Psoas muscle (tissue), 8 donors: ENCODE results near the gene PDZD2. TPM values are rescaled to one million over a fixed set of nuclear protein-coding genes. Genes with fewer than 3 reads are reported as not detected.

Source experiments
- ATAC-seq, 4 donors: fragments of 200-7000 bp; cut with Tn5 transposase; one replicate each; pipeline ENCODE4 v1.9.1; 2020; ENCODE audit warnings: moderate library complexity in 3 of 4, mild to moderate bottlenecking in 2 of 4
- DNase-seq, 2 donors: peaks; one replicate each; pipeline ENCODE4 v3.0.0-alpha.2; 2020
- H3K27ac ChIP-seq: fragments of 200-600 bp; one replicate; pipeline ENCODE4 v1.8.0; 2022
- H3K27me3 ChIP-seq, 3 donors: fragments of 200-600 bp in 1 of 3; one replicate each; pipeline versions ENCODE4 v1.6.1 to v1.8.0; 2013 to 2022; ENCODE audit warnings: low read length in 2 of 3, mild to moderate bottlenecking in 2 of 3, moderate library complexity in 1 of 3; ENCODE audit not compliant: insufficient read depth in 3 of 3
- H3K36me3 ChIP-seq, 2 donors: fragments of 200-600 bp in 1 of 2; one replicate each; pipeline versions ENCODE4 v1.6.1 to v1.8.0; 2013 to 2022; ENCODE audit warnings: low read depth in 1 of 2, mild to moderate bottlenecking in 1 of 2, moderate library complexity in 1 of 2; ENCODE audit not compliant: insufficient read depth in 1 of 2
- H3K4me1 ChIP-seq: fragments of 200-600 bp; one replicate; pipeline ENCODE4 v1.8.0; 2022
- H3K4me3 ChIP-seq: fragments of 200-600 bp; one replicate; pipeline ENCODE4 v1.8.0; 2022; ENCODE audit warnings: mild to moderate bottlenecking
- H3K9me3 ChIP-seq: fragments of 200-600 bp; one replicate; pipeline ENCODE4 v1.8.0; 2022
- CTCF ChIP-seq: fragments of 200-600 bp; IDR thresholded peaks from one replicate; pipeline ENCODE4 v1.8.0; 2022; ENCODE audit warnings: antibody characterized with exemption
- WGBS, 3 donors: extraction: QIAGEN DNeasy Blood & Tissue Kit; methylation state at CpG; one replicate each; pipeline versions ENCODE4 v1.1.6 to v1.1.7; 2013; 5-methylcytosine and 5-hydroxymethylcytosine counted together
- intact Hi-C, 2 donors: fragments of 100-400 bp; cut with DNase I; formaldehyde crosslinking; loops; one replicate each; pipeline versions ENCODE4 v1.11.0 to v1.14.2; 2022
- polyA plus RNA-seq, 3 donors: library from polyadenylated mRNA; stranded (reverse); fragments of 200-250 nt; gene quantifications; one replicate each; pipeline ENCODE4 v1.2.3, GENCODE V29; 2013
- total RNA-seq, 4 donors: library from RNA; stranded (reverse); fragmentation: NEBNext Ultra II Directional in 2 of 4; extraction: Animal tissue kit (Norgen Biotek cat#: 25700) in 2 of 4; gene quantifications; one replicate each; pipeline versions ENCODE4 v1.2.1 to v1.2.4, GENCODE V29; 2021 to 2023
- donor health status: healthy with polysubstance abuse.
- donor health status: DM: no; HTN: no; CAD: no; lungs with moderate emphysema.
- donor health status: Bipolar disorder and iron deficiency.
- donor health status: healthy.
- donor health status: DM: yes; HTN: yes; CAD: no.
- donor health status: DM: no; HTN: no; CAD: no.
- donor health status: DM: no; HTN: no; CAD: no.
- donor health status: DM: yes; HTN: yes; CAD: no.

Gene PDZD2
- total and polyA plus RNA-seq, 7 donors = 1.4 to 17.5 (median 4.5) TPM

DNA sequence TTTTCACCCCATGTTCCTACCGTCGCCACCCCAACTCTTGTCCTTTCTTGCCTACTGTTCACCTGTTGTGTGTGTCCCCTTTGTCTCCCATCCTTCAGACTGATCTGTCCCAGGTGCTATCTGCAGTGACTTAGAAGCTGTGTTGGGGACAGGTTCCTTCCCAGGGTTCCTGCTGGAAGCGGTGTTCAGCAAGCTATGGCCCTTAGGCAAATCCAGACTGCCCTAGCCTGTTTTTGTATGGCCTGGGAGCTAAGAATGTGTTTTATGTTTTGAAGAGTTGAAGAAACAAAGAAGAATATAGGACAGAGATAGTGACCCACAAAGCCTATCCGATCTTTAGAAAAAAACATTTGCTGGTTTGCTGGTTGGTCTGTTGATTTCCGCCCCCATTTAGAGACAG lies 298.8 kb downstream of the PDZD2 start:
- WGBS, 3 donors = 76 to 90% (median 77%) methylated on average over 5 of the region's 5 CpGs
- H3K27ac ChIP-seq = no peak overlapping the region
- intact Hi-C loops = no loop called here
- no peaks in the 10 kb centered on the region for H3K36me3 ChIP-seq
- ATAC-seq (no peak), DNase-seq (no peak)
- no peaks in the 10 kb centered on the region for H3K27me3 ChIP-seq
- H3K4me3 ChIP-seq = no peak overlapping the region
- H3K4me1 ChIP-seq = no peaks in the 10 kb centered on the region
- no peaks in the 10 kb centered on the region for H3K9me3 ChIP-seq
- no peak for TF ChIP-seq CTCF

DNA sequence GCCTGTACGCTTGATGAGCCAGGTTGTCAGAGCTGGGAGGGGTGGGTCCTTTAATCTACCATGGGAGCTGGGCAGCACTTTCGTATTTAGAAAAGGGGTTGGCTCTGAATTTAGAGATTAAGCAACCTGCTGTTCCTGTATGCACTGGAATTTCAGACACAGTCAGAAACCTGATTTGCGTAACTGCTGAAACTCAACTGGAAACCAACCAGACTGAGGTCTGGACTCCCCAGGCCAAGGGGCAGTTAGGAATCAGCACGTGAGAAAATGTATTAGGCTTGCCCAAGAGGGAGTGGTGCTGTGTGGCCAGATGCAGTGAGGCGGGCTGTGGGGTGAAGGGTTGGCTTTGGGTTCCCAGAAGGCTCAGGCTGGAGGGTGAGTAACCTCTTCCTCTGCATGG lies 300.2 kb downstream of the PDZD2 start:
- TF ChIP-seq CTCF = no peak
- Histone ChIP-seq H3K27ac (no peak overlapping the region), H3K36me3 (no peaks in the 10 kb centered on the region), H3K4me3 (no peak overlapping the region), H3K27me3 (no peaks in the 10 kb centered on the region), H3K4me1 (no peaks in the 10 kb centered on the region), H3K9me3 (no peaks in the 10 kb centered on the region)
- WGBS, 3 donors = 80 to 86% (median 85%) methylated on average over 5 of the region's 5 CpGs
- intact Hi-C loops = no loop called here
- peak in 1 of 4 donors; percentile 49 for ATAC-seq
- peak in 1 of 2 donors; percentile 24 for DNase-seq

DNA sequence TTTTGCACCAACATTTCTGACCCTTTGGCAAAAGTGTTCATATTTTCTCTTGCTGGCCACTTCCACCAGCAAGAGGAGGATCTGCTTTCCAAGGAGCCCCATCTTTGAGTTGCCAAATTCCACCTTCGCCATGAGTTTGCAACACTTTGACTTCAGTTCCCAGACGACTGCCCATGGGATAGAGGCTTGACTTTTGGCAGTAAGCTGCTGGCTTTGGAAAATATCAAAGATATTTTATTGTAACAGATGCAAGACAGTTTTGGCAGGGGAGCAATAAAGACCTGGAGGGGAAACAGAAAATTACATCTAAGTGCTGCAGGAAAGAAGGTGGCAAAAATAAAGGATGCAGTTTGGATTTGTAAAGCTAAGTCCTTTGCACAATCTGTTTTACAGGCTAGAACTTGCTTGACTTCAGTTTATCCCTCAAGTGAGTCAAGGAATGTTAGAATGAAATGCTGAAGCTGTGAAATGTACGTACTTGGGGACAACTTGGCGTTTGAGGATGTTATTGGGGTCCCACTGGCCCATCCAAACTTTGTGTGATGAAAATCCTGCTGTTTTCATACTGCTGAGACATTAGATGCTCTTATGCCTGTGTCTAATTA lies 302.3 kb downstream of the PDZD2 start:
- H3K27me3 ChIP-seq = no peaks in the 10 kb centered on the region
- no peaks in the 10 kb centered on the region for H3K36me3 ChIP-seq
- no peaks in the 10 kb centered on the region for H3K9me3 ChIP-seq
- no peaks in the 10 kb centered on the region for H3K4me1 ChIP-seq
- WGBS, 3 donors = 44 to 54% (median 44%) methylated on average over 4 of the region's 4 CpGs
- TF ChIP-seq CTCF = no peak
- H3K4me3 ChIP-seq = no peak overlapping the region
- intact Hi-C loops = no loop called here
- DNase-seq = no peak
- ATAC-seq = no peak
- no peak overlapping the region for H3K27ac ChIP-seq

GRCh38 chr5:31942546-31942945 lies 303.6 kb downstream of the PDZD2 start:
- intact Hi-C loops = no loop called here
- Histone ChIP-seq H3K27me3 (no peaks in the 10 kb centered on the region), H3K9me3 (no peaks in the 10 kb centered on the region), H3K4me1 (no peaks in the 10 kb centered on the region), H3K4me3 (no peak overlapping the region), H3K27ac (no peak overlapping the region), H3K36me3 (no peaks in the 10 kb centered on the region)
- TF ChIP-seq CTCF = no peak
- ATAC-seq (no peak), DNase-seq (no peak)
- WGBS, 3 donors = 88 to 94% (median 88%) methylated on average over 11 of the region's 11 CpGs
